Measurements from ENCODE around the gene S100A6. TPM values are rescaled to one million over a fixed set of nuclear protein-coding genes. Genes with fewer than 3 reads are reported as not detected.
"Not testable (repeated sequence)": the region's sequence is repeated elsewhere in the genome, so short reads cannot be mapped to it uniquely, and the experiment has no call there.

The S100A6 gene
- 100 to 1,000 TPM; 219 to 881 (median 433) TPM for total RNA-seq

DNA sequence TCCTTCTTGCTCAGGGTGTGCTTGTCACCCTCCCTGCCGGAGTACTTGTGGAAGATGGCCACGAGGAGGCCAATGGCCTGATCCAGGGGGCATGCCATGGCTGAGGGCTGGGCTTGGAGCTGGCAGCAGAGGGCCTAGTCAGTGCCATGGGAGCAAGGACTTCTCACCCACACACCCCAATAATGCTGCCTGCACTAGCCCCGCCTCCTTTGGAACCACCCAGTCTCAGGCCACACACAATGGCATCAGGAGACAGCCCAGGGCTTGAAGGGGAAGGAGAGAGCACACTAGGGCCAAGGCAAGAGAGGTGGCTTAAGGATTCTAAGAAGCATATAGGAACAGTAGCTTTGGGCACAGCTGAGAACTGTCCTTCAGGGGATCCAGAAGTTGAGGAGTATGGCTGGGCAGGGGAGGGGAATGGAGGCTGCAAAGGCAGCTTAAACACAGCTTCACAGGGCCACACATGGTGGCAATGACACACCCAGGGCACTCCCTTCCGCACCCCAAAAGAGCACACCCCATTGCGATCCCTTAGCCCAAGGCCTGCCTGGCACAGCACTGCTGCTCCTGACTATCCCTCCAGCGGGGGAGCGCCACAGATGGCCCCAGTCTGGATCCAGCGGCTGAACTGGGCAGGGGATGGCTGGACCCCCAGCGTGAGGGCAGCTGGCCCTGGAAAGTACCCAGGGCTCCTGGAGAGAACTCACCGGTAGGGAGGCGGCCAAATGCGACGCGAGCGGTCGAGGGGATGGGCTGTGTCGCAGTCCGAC, at the start of gene S100A6:
TSS of gene S100A6 (minus strand) at position 750 of the 770 bp plus-strand sequence. CDS start at position 98, 652 bp downstream.
- TF ChIP-seq POLR2A (IDR thresholded peaks at IDR 0.05) (peak; percentile 96), EP300 (IDR thresholded peaks at IDR 0.05; ENCODE audit: low read depth) (no peak), CTCF (IDR thresholded peaks at IDR 0.05) (peak in 2 of 5 experiments; percentile 16 to 23), POLR2AphosphoS5 (IDR thresholded peaks at IDR 0.05) (peak in 2 of 3 donors; percentile 55 to 97)
- Histone ChIP-seq H3K27me3 (no peaks in the 10 kb centered on the region), H3K4me1 (peaks cover 17 to 68% (median 55%) of the 10 kb centered on the region in 4 donors), H3K9me3 (no peaks in the 10 kb centered on the region), H3K36me3 (no peaks in the 10 kb centered on the region), H3K4me3 (peak within 1 kb of the TSS; percentile 70 to 93 (median 79)), H3K27ac (peak within 1 kb of the TSS; percentile 95 to 100 (median 99))
- in situ Hi-C loops (cut with MboI; ENCODE audit: low pct_ligation_motif_present in 1 of 4, low pct_unique_long_range_greater_than_20kb in 1 of 4, low sequenced_read_pairs in 3 of 4) = loop anchor here in 1 of 4 donors (25.0 kb wide), 1 partner anchor 452 kb away; the partner anchor contains the start of genes JTB, RAB13 and RPS27
- intact Hi-C loops (cut with DNase I; ENCODE audit: low total_unique reads) = no loop called here
- peak; percentile 72 for DNase-seq
- WGBS, 2 donors (ENCODE audit: low coverage in 1 of 2) = 12% methylated on average over 8 of the region's 18 CpGs; no CpG with 5 or more reads in 1 of the 2 donors

GRCh38 chr1:153585006-153585405, 49.2 kb upstream of the S100A6 start:
- H3K27me3 ChIP-seq = no peaks in the 10 kb centered on the region
- H3K4me3 ChIP-seq = no peak overlapping the region
- no peaks in the 10 kb centered on the region for H3K4me1 ChIP-seq
- in situ Hi-C loops (cut with MboI; ENCODE audit: low pct_ligation_motif_present in 1 of 4, low pct_unique_long_range_greater_than_20kb in 1 of 4, low sequenced_read_pairs in 3 of 4) (loop anchor here in 1 of 4 donors (25.0 kb wide), 1 partner anchor 223 kb away; the partner anchor contains the start of gene S100A9), intact Hi-C loops (cut with DNase I; ENCODE audit: low total_unique reads) (no loop called here)
- 80 to 86% methylated on average over 1 of the region's 1 CpG for WGBS, 2 donors (ENCODE audit: low coverage in 1 of 2)
- H3K9me3 ChIP-seq = no peaks in the 10 kb centered on the region
- no peaks in the 10 kb centered on the region for H3K36me3 ChIP-seq
- H3K27ac ChIP-seq = no peak overlapping the region
- TF ChIP-seq POLR2AphosphoS5 (IDR thresholded peaks at IDR 0.05) (no peak), EP300 (IDR thresholded peaks at IDR 0.05; ENCODE audit: low read depth) (no peak), POLR2A (IDR thresholded peaks at IDR 0.05) (no peak), CTCF (IDR thresholded peaks at IDR 0.05) (no peak)
- no peak for DNase-seq

GRCh38 chr1:153583976-153584375, 48.2 kb upstream of the S100A6 start:
- DNase-seq = no peak
- H3K27ac ChIP-seq = no peak overlapping the region
- H3K9me3 ChIP-seq = no peaks in the 10 kb centered on the region
- TF ChIP-seq CTCF (IDR thresholded peaks at IDR 0.05) = no peak
- no peak for TF ChIP-seq EP300 (IDR thresholded peaks at IDR 0.05; ENCODE audit: low read depth)
- no peak for TF ChIP-seq POLR2AphosphoS5 (IDR thresholded peaks at IDR 0.05)
- no peak for TF ChIP-seq POLR2A (IDR thresholded peaks at IDR 0.05)
- intact Hi-C loops (cut with DNase I; ENCODE audit: low total_unique reads) (no loop called here), in situ Hi-C loops (cut with MboI; ENCODE audit: low pct_ligation_motif_present in 1 of 4, low pct_unique_long_range_greater_than_20kb in 1 of 4, low sequenced_read_pairs in 3 of 4) (loop anchor here in 1 of 4 donors (25.0 kb wide), 1 partner anchor 222 kb away; the partner anchor contains the start of gene S100A9)
- no peaks in the 10 kb centered on the region for H3K36me3 ChIP-seq
- no peaks in the 10 kb centered on the region for H3K4me1 ChIP-seq
- WGBS, 2 donors (ENCODE audit: low coverage in 1 of 2) = 77 to 90% methylated on average over 2 of the region's 2 CpGs
- no peaks in the 10 kb centered on the region for H3K27me3 ChIP-seq
- H3K4me3 ChIP-seq = no peak overlapping the region

DNA sequence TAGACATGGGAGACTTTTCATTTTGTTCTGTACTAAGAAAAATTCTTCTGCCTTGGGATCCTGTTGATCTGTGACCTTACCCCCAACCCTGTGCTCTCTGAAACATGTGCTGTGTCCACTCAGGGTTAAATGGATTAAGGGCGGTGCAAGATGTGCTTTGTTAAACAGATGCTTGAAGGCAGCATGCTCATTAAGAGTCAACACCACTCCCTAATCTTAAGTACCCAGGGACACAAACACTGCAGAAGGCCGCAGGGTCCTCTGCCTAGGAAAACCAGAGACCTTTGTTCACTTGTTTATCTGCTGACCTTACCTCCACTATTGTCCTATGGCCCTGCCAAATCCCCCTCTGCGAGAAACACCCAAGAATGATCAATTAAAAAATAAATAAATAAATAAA, 47.7 kb upstream of the S100A6 start:
- intact Hi-C loops (cut with DNase I; ENCODE audit: low total_unique reads); DNase-seq; H3K27me3 ChIP-seq; H3K36me3 ChIP-seq; H3K4me1 ChIP-seq; H3K9me3 ChIP-seq; H3K4me3 ChIP-seq; H3K27ac ChIP-seq: not testable (repeated sequence)
- whole genome bisulfite sequencing, 2 donors (ENCODE audit: low coverage in 1 of 2) = 87% methylated on average over 2 of the region's 3 CpGs; no CpG with 5 or more reads in 1 of the 2 donors
- in situ Hi-C loops (cut with MboI; ENCODE audit: low pct_ligation_motif_present in 1 of 4, low pct_unique_long_range_greater_than_20kb in 1 of 4, low sequenced_read_pairs in 3 of 4) = loop anchor here in 1 of 4 donors (25.0 kb wide), 1 partner anchor 221 kb away; the partner anchor contains the start of gene S100A9

DNA sequence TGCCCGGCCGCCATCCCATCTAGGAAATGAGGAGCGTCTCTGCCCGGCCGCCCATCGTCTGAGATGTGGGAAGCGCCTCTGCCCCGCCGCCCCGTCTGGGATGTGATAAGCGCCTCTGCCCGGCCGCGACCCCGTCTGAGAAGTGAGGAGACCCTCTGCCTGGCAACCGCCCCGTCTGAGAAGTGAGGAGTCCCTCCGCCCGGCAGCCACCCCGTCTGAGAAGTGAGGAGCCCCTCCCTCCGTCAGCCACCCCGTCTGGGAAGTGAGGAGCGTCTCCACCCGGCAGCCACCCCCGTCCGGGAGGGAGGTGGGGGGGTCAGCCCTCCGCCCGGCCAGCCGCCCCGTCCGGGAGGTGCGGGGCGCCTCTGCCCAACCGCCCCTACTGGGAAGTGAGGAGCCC, 47.0 kb upstream of the S100A6 start:
- H3K27me3 ChIP-seq; DNase-seq; H3K27ac ChIP-seq; H3K4me3 ChIP-seq; H3K4me1 ChIP-seq; intact Hi-C loops (cut with DNase I; ENCODE audit: low total_unique reads); H3K36me3 ChIP-seq; H3K9me3 ChIP-seq: not testable (repeated sequence)
- WGBS, 2 donors (ENCODE audit: low coverage in 1 of 2) = 95% methylated on average over 26 of the region's 34 CpGs; no CpG with 5 or more reads in 1 of the 2 donors
- in situ Hi-C loops (cut with MboI; ENCODE audit: low pct_ligation_motif_present in 1 of 4, low pct_unique_long_range_greater_than_20kb in 1 of 4, low sequenced_read_pairs in 3 of 4) = loop anchor here in 1 of 4 donors (25.0 kb wide), 1 partner anchor 221 kb away; the partner anchor contains the start of gene S100A9
